Nucleus accumbens (tissue), 56 donors: ENCODE results near the gene YKT6.

Experiments used
- DNase-seq, 56 donors: peaks; one replicate each; lab custom pipeline; 2025; lab: John Stamatoyannopoulos, UW

Gene YKT6

DNA sequence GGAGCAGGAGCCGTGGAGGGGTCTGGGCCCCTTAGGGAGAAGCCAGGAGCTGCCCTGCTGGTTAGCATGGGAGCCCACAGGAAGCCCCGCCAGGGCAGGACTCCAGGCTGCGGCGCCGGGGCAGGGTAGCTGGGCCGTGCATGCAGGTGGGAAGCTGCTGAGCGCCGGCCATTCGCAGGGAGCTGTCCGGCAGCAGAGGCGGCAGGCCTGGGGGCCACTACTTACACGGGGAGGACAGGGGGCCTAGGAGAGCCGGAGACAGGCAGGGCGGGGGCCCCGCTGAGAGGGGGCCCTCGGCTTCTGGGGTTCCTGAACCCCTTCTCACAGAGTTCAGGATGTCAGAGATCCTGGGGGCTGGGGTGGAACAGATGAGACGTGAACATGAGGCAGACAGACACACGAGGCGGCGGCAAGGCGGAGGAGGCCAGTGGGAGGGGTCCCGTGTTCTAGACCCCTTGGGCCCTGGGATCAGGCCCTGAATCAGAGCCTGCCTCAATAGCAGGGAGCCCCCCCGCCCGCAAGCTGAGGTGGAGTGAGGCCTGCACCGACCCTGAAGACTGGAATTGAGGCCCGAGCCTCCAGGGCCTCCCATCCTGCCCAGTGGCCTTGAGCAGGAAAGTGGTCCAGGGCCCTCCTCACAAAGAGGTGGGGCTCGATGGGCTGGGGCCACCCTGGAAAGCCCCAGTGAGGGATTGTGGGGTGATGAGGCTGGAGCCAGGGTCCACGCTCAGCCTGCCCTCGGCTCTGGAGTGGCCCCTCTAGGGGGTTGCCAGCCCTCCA is 28.0 kb downstream of the YKT6 start:
- DNase-seq, result no peak

- DNase-seq, result no peak
Observed at GRCh38 chr7:44229546-44230105, 28.8 kb downstream of the YKT6 start.

DNA sequence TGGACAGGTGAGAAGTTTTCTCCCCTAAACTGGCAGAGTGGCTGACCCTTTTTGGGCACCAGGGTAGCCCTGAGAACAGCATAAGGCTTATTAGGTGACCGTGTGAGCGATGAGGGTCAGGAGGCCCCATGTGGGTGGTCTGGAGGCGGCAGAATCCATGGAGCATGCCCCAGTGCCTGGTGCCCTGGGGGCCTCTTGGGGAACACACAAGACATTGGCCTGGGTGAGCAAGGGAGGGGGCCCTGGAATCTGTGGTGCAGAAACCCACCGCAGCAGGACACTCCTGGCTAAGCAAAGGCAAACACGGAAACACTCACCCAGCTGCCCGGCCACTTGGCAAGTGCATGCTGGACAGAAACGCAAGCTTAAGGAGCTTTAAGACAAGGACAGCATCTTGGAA is 29.5 kb downstream of the YKT6 start:
- no peak for DNase-seq

DNA sequence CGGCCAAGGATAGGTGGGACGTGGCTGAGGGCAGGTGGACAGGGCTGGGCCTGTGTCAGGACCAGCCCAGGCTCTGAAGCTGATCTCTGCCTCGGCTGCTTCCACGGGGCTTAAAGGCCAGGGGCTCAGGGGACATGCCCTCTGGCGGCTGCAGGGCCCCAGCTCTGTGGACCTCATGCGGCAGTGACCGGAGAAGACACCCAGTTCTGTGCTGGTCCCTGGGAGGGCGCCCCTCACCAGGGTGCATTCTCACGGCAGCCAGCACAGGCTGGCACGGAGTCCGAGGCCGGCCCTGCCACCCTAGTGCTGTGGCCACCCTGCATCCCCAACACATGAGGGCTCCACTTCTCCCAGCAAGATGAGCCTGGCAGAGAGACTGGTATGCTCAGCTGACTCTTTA is 30.3 kb downstream of the YKT6 start:
- no peak for DNase-seq

DNA sequence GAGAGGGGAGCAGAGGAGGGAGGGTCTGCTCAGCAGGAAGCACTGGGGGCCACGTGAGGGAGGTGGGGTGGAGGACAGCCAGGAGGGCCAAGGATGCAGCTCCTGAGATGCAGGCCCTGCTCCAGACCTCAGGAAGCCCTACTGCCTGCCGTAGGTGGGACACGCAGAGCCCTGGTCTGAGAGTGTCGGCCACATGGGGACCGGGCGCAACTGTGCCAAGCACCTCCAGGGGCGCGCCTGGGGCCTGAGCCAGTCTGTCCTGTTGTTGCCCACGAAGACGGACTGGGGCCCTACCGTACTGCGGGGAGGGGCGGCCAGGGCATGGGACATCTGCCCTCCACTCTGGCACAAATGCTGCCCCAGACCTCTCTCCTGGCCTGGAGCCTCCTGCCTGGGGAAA is 31.6 kb downstream of the YKT6 start:
- DNase-seq, result no peak

DNA sequence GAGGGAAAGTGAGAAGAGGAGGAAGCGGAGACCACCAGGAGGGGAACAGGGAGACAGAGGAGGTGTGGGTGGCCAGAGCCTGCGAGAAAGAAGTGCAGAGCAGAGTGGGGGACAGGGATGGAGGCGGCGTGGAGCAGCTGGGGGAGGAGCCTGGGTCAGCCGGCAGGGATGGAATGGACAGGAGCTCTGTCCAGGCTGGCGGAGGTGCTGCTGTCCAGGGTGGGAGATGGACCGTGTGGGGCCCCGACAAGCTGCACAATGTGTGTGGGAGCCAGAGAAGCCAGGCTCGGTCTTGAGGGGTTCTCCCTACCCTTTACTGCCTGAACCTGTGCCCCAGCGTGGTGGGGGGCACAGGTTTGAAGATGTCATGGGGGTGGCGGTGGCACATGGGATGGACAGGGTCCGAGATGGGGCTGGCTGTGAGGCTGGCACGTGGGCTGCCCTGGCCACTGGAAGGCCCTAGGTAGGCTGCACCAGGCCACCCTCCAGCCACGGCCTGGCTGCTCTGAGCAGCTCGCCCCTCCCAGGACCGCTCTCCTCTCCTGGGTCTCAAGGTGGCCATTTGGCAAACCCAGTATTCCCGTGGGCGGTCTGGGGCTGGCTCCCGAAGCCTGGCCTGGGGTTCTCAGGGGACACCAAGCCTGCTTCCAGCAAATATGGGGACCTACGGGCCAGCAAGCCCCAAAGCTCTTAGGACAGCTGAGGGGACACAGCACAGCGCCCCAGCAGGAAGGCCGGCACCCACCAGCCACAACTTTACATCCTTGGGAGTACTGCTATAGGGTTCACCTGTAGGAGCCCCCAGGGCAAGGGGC is 32.3 kb downstream of the YKT6 start:
- no peak for DNase-seq

- DNase-seq, result no peak
Observed at GRCh38 chr7:44235066-44235465, 34.3 kb downstream of the YKT6 start.

- peak in 14 of 56 donors; percentile 8 to 50 (median 38) for DNase-seq
Observed at GRCh38 chr7:44235582-44236332, 35.0 kb downstream of the YKT6 start.

DNA sequence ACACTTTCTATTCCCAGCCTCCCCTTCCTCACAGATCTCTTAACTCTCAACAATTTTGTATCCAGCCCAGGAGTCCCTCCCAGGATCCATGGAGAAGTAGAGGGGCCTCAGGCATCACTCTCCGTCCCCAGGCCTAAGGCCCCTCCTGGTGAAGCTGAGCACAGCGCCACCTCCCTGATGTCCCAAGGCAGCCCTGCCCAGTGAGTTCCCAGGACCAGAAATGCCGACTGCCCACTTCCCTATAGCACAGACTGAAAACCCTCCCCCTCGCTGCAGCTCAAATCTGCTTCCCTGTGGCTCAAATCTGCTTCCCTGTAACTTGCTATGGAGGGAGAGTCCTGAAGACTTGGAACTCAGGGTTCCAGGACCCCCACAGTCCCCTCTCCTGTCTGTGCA is 35.6 kb downstream of the YKT6 start:
- DNase-seq, result peak in 1 of 56 donors; percentile 22

DNA sequence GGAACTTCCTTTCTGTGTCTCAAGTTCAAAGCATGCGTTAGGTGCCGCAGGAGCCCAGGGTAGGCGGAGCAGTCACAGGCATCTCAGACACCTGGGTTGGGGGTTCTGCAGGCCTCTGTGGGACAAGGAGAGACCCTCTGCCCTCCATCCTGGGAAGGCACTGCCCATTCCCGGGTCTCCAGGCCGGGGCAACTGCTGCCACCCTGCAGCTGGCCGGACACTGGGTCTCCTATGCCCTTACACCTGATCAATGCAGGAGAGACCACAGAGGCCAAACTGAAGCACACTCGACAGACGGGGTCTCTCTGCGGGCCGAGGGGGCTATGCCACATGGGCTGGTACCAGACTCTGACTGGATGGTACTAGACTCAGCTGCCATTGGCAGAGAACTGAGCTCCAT is 36.9 kb downstream of the YKT6 start:
- no peak for DNase-seq

- DNase-seq, result no peak
Observed at GRCh38 chr7:44238116-44238695, 37.4 kb downstream of the YKT6 start.

- DNase-seq, result no peak
Observed at GRCh38 chr7:44239361-44239760, 38.6 kb downstream of the YKT6 start.

DNA sequence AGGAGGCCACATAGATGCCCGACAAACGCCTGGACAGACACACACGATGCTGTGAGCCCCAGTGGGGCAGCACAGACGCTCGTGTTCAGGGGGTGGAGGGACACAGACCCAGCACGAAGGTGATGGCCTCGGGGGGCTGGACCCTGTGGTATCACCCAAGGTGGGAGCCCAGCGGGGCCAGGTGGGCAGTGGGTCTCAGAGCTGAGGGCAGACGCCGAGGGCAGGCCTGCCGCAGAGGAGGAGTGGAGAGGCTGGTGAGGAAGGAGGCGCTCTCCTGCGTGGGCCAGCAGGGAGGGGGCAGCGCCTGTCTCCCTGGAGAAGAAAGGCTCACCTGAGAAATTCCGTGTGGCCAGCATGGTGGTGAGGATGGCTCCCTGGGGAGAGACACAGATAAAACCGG is 39.6 kb downstream of the YKT6 start:
- no peak for DNase-seq

DNA sequence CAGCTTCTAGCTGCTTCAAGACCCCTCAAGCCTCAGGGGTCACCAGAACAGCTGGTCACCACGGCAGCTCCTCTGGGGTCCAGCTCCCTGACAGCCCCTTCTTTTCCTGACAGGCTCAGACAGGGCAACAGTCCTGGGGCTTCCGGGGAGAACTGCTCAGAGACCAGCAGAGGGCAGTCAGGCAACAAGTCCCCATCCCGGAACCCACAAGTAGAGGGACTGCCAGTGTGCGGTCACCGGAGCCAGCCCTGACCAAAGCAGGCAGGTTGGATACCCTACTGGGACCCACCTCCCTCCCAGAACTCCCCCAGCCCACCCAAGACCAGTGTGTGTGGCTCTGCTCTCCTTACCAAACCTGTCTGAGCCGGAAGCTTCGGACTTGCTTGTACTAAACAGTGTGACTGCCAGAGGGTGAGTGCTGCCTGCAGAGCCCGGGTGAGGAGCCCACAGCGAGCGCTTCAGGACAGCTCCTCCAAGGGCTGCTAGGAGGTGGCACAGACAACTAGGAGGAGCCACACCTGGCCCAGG is 40.3 kb downstream of the YKT6 start:
- peak in 48 of 56 donors; percentile 5 to 71 (median 42) for DNase-seq

- no peak for DNase-seq
Observed at GRCh38 chr7:44242091-44242490, 41.3 kb downstream of the YKT6 start.

DNA sequence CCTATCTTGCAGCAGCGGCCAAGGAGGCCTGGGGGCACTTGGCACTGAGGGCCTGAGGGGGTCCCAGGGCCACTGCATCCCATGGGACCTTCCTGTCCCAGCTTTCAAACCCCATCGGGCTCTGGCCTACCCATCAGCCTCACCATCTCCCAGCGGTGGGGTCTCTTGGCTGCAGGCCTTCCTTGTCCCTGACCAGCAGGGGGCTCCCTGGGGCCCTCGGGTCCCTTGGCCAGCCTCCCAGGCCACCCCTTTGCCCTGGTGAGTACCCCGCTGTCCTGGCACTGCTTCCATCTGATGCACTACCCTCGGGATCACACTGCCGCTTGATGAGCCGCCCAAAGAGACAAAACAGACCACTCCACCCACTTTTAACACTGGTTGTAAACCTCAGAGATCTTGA is 43.5 kb downstream of the YKT6 start:
- no peak for DNase-seq

- DNase-seq, result no peak
Observed at GRCh38 chr7:44246396-44247113, 45.8 kb downstream of the YKT6 start.

- no peak for DNase-seq
Observed at GRCh38 chr7:44247868-44248651, 47.3 kb downstream of the YKT6 start.
